ENCODE data around the gene ASXL1. TPM values are rescaled to one million over a fixed set of nuclear protein-coding genes. Genes with fewer than 3 reads are reported as not detected.
A peak's percentile ranks its signal among the peaks of the same experiment; 100 is the strongest.

ASXL1 gene
- polyA plus RNA-seq, 3 donors = 1.8 to 47.1 (median 2.8) TPM

- Histone ChIP-seq H4K20me1 (ENCODE audit: insufficient read depth, low read length) (peaks cover 12% of the 10 kb centered on the region), H3K4me2 (replicated peaks; ENCODE audit: extremely low read depth, low read length, poor library complexity, severe bottlenecking) (no peak overlapping the region), H3K4me1 (ENCODE audit: control insufficient read depth in 1 of 2, insufficient read depth in 2 of 2, low read length in 2 of 2) (no peaks in the 10 kb centered on the region), H3K27me3 (ENCODE audit: control insufficient read depth in 2 of 2, insufficient read depth in 2 of 2, low read length in 2 of 2) (no peaks in the 10 kb centered on the region), H3K4me3 (replicated peaks in 1 of 3; ENCODE audit: low read depth in 2 of 3, low read length in 3 of 3) (no peak overlapping the region), H2AFZ (ENCODE audit: insufficient read depth, low read depth, low read length, poor library complexity, severe bottlenecking) (no peak overlapping the region), H3K27ac (ENCODE audit: low read depth in 1 of 2, low read length in 2 of 2) (no peak overlapping the region), H3K9me3 (replicated peaks in 1 of 2; ENCODE audit: control insufficient read depth in 1 of 2, insufficient read depth in 1 of 2, low read length in 2 of 2) (no peaks in the 10 kb centered on the region), H3K9ac (ENCODE audit: insufficient read depth, low read length, poor library complexity, severe bottlenecking) (no peak overlapping the region), H3K79me2 (ENCODE audit: insufficient read depth, low read length) (peaks cover 78% of the 10 kb centered on the region), H3K36me3 (replicated peaks in 1 of 2; ENCODE audit: control insufficient read depth in 1 of 2, insufficient read depth in 2 of 2, low read length in 2 of 2) (peaks cover 3 to 45% of the 10 kb centered on the region in 2 donors)
- peaks cover 5% of the 10 kb centered on the region for H3K4me1 Mint-ChIP-seq
- WGBS (ENCODE audit: insufficient coverage) = 96% methylated on average over 5 of the region's 11 CpGs
- peaks cover 38 to 56% of the 10 kb centered on the region in 2 donors for H3K36me3 Mint-ChIP-seq
- TF ChIP-seq CTCF (IDR thresholded peaks at IDR 0.05) = no peak
- no peak overlapping the region for H3K27ac Mint-ChIP-seq
- intact Hi-C loops (cut with micrococcal nuclease) = no loop called here
- DNase-seq = no peak
- H3K27me3 Mint-ChIP-seq (ENCODE audit: low read depth in 3 of 3) = peaks cover 0 to 4% (median 0%) of the 10 kb centered on the region in 3 donors
- no peak overlapping the region for H3K4me3 Mint-ChIP-seq
- peaks cover 0 to 8% (median 4%) of the 10 kb centered on the region in 7 donors for H3K9me3 Mint-ChIP-seq
Measured at GRCh38 chr20:32397567-32398084, 39.5 kb downstream of the ASXL1 start.

GRCh38 chr20:32400476-32400875 is 42.3 kb downstream of the ASXL1 start:
- peaks cover 16% of the 10 kb centered on the region for H4K20me1 ChIP-seq (ENCODE audit: insufficient read depth, low read length)
- no peak overlapping the region for H3K4me3 Mint-ChIP-seq
- H3K9ac ChIP-seq (ENCODE audit: insufficient read depth, low read length, poor library complexity, severe bottlenecking) = no peak overlapping the region
- H3K27ac ChIP-seq (ENCODE audit: low read depth in 1 of 2, low read length in 2 of 2) = peak overlapping the region in 1 of 2 donors; percentile 26
- 100% methylated on average over 1 of the region's 1 CpG for WGBS (ENCODE audit: insufficient coverage)
- H3K27me3 Mint-ChIP-seq (ENCODE audit: low read depth in 3 of 3) = peaks cover 0 to 4% (median 0%) of the 10 kb centered on the region in 3 donors
- TF ChIP-seq CTCF (IDR thresholded peaks at IDR 0.05) = no peak
- peaks cover 67% of the 10 kb centered on the region for H3K79me2 ChIP-seq (ENCODE audit: insufficient read depth, low read length)
- intact Hi-C loops (cut with micrococcal nuclease) = no loop called here
- peaks cover 3 to 29% of the 10 kb centered on the region in 2 donors for H3K36me3 ChIP-seq (replicated peaks in 1 of 2; ENCODE audit: control insufficient read depth in 1 of 2, insufficient read depth in 2 of 2, low read length in 2 of 2)
- H3K27ac Mint-ChIP-seq = peak overlapping the region in 2 of 7 donors; percentile 16 to 53
- H3K36me3 Mint-ChIP-seq = peaks cover 31 to 34% of the 10 kb centered on the region in 2 donors
- DNase-seq = no peak
- no peaks in the 10 kb centered on the region for H3K4me1 ChIP-seq (ENCODE audit: control insufficient read depth in 1 of 2, insufficient read depth in 2 of 2, low read length in 2 of 2)
- no peaks in the 10 kb centered on the region for H3K27me3 ChIP-seq (ENCODE audit: control insufficient read depth in 2 of 2, insufficient read depth in 2 of 2, low read length in 2 of 2)
- no peak overlapping the region for H3K4me3 ChIP-seq (replicated peaks in 1 of 3; ENCODE audit: low read depth in 2 of 3, low read length in 3 of 3)
- H3K9me3 ChIP-seq (replicated peaks in 1 of 2; ENCODE audit: control insufficient read depth in 1 of 2, insufficient read depth in 1 of 2, low read length in 2 of 2) = no peaks in the 10 kb centered on the region
- no peak overlapping the region for H2AFZ ChIP-seq (ENCODE audit: insufficient read depth, low read depth, low read length, poor library complexity, severe bottlenecking)
- H3K9me3 Mint-ChIP-seq = peaks cover 0 to under 1% (median 0%) of the 10 kb centered on the region in 7 donors
- H3K4me2 ChIP-seq (replicated peaks; ENCODE audit: extremely low read depth, low read length, poor library complexity, severe bottlenecking) = no peak overlapping the region
- peaks cover 2% of the 10 kb centered on the region for H3K4me1 Mint-ChIP-seq
